Lower leg skin (tissue), 4 donors: ENCODE results near the gene PRDM15. TPM values are rescaled to one million over a fixed set of nuclear protein-coding genes. Genes with fewer than 3 reads are reported as not detected.

Experiments used
- DNase-seq, 2 donors: peaks; one replicate each; pipeline ENCODE4 v3.0.0-alpha.2; 2019; ENCODE audit warnings: low spot score in 2 of 2
- H3K4me3 ChIP-seq: fragments of 200-600 bp; sonication (generic); 2 replicates; pipeline ENCODE4 v1.5.1; 2017; ENCODE audit warnings: mild to moderate bottlenecking, low read depth; ENCODE audit not compliant: poor library complexity, severe bottlenecking
- CTCF ChIP-seq, 3 donors: fragments of 450-650 bp; IDR thresholded peaks; one replicate each; pipeline ENCODE4 v1.5.1; 2016; ENCODE audit warnings: antibody characterized with exemption in 3 of 3, mild to moderate bottlenecking in 3 of 3, moderate library complexity in 2 of 3
- POLR2A ChIP-seq, 2 donors: fragments of 450-650 bp; IDR thresholded peaks; one replicate each; pipeline ENCODE4 v1.6.1; 2016 to 2017; ENCODE audit warnings: antibody characterized with exemption in 2 of 2, mild to moderate bottlenecking in 1 of 2, moderate library complexity in 1 of 2
- WGBS, 2 donors: methylation state at CpG; one replicate each; pipeline ENCODE4 v1.1.5; 2018; 5-methylcytosine and 5-hydroxymethylcytosine counted together
- intact Hi-C: fragments of 100-400 bp; cut with DNase I; formaldehyde crosslinking; loops from one replicate; pipeline ENCODE4 v1.15.0; 2023; ENCODE audit warnings: low total_unique reads
- total RNA-seq, 4 donors: library from RNA; depleted of rRNA; stranded (reverse); fragments of >200 nt; gene quantifications; one replicate each; pipeline ENCODE4 v1.1.0, GENCODE V29; 2016

PRDM15 gene
- total RNA-seq, 4 donors from 2014 or later, result 4.7 to 26.9 (median 9.1) TPM

- 26 to 37% methylated on average over 13 of the region's 13 CpGs for WGBS, 2 donors
- H3K4me3 ChIP-seq, result no peak overlapping the region
- TF ChIP-seq POLR2A (IDR thresholded peaks at IDR 0.05) (no peak), CTCF (IDR thresholded peaks at IDR 0.05) (no peak)
- no peak for DNase-seq
- intact Hi-C loops, result no loop called here
Observed at GRCh38 chr21:41752231-41752681, 126.9 kb downstream of the PRDM15 start.

- peak in 1 of 2 donors; percentile 73 for DNase-seq
- WGBS, 2 donors, result 36 to 43% methylated on average over 8 to 12 of the region's 12 CpGs
- no peak for TF ChIP-seq POLR2A (IDR thresholded peaks at IDR 0.05)
- H3K4me3 ChIP-seq, result no peak overlapping the region
- intact Hi-C loops, result no loop called here
Observed at GRCh38 chr21:41751611-41752011, 127.5 kb downstream of the PRDM15 start.

GRCh38 chr21:41750532-41751151, 128.5 kb downstream of the PRDM15 start:
- no peak overlapping the region for H3K4me3 ChIP-seq

GRCh38 chr21:41750051-41750450, 129.1 kb downstream of the PRDM15 start:
- no peak for DNase-seq
- no peak overlapping the region for H3K4me3 ChIP-seq
- intact Hi-C loops, result no loop called here
- 45 to 60% methylated on average over 7 of the region's 7 CpGs for WGBS, 2 donors
- TF ChIP-seq POLR2A (IDR thresholded peaks at IDR 0.05), result no peak
- TF ChIP-seq CTCF (IDR thresholded peaks at IDR 0.05), result no peak

More at GRCh38 chr21:41750532-41751151, 128.5 kb downstream of the PRDM15 start:
- intact Hi-C loops, result no loop called here
- 75% methylated on average over 16 of the region's 16 CpGs for WGBS, 2 donors
- TF ChIP-seq POLR2A (IDR thresholded peaks at IDR 0.05), result no peak
- no peak for TF ChIP-seq CTCF (IDR thresholded peaks at IDR 0.05)
- no peak for DNase-seq

- intact Hi-C loops, result no loop called here
- H3K4me3 ChIP-seq, result no peak overlapping the region
- no peak for DNase-seq
- WGBS, 2 donors, result 72 to 80% methylated on average over 10 of the region's 10 CpGs
- TF ChIP-seq CTCF (IDR thresholded peaks at IDR 0.05), result no peak
- TF ChIP-seq POLR2A (IDR thresholded peaks at IDR 0.05), result no peak
Observed at GRCh38 chr21:41749286-41749685, 129.9 kb downstream of the PRDM15 start.

Other genes with a start within 250 kb of the PRDM15 start
- 10 to 100 TPM; 61.0 to 88.1 (median 68.2) TPM for gene RIPK4, start 112.3 kb downstream of the PRDM15 start, total RNA-seq
- 10 to 100 TPM; 39.4 to 79.5 (median 49.4) TPM for gene C2CD2, start 74.7 kb upstream of the PRDM15 start, total RNA-seq
- gene ZBTB21, start 131.0 kb upstream of the PRDM15 start, total RNA-seq, result 10 to 100 TPM; 18.1 to 31.9 (median 28.2) TPM
- under 1 TPM in 1 of 4 donors, not detected in 3; 0.23 TPM for gene UMODL1, start 192.0 kb upstream of the PRDM15 start, total RNA-seq